Right atrium auricular region (tissue), 2 donors: ENCODE results near the gene MAD1L1. TPM values are rescaled to one million over a fixed set of nuclear protein-coding genes. Genes with fewer than 3 reads are reported as not detected.

Experiments used
- DNase-seq: peaks from one replicate; pipeline ENCODE4 v3.0.0-alpha.2; 2019; ENCODE audit warnings: low spot score
- H3K27ac ChIP-seq, 2 donors: fragments of 200-600 bp; sonication (generic); 1 replicate in 1 of 2; 2 replicates in 1 of 2; pipeline ENCODE4 v1.5.1; 2016 to 2019
- H3K27me3 ChIP-seq, 2 donors: fragments of 200-600 bp; sonication (generic); one replicate each; pipeline versions ENCODE4 v1.5.1 to v1.6.0; 2017 to 2019
- H3K36me3 ChIP-seq: fragments of 200-600 bp; sonication (generic); one replicate; pipeline ENCODE4 v1.5.1; 2016
- H3K4me1 ChIP-seq, 2 donors: fragments of 200-600 bp; sonication (generic); one replicate each; pipeline versions ENCODE4 v1.5.1 to v1.6.0; 2017 to 2019
- H3K4me3 ChIP-seq, 2 donors: fragments of 200-600 bp; sonication (generic); 1 replicate in 1 of 2; 2 replicates in 1 of 2; pipeline ENCODE4 v1.5.1; 2017 to 2019; ENCODE audit warnings: mild to moderate bottlenecking in 1 of 2, moderate library complexity in 1 of 2
- H3K9me3 ChIP-seq, 2 donors: fragments of 200-600 bp; sonication (generic); one replicate each; pipeline ENCODE4 v1.5.1; 2019
- total RNA-seq, 2 donors: library from RNA; depleted of rRNA; stranded (reverse); fragments of >200 nt; gene quantifications; one replicate each; pipeline ENCODE4 v1.1.0, GENCODE V29; 2016
- TF ChIP-seq, protein P1 (sequence below), 2 donors: fragments of 200-600 bp; sonication (generic); IDR thresholded peaks; one replicate each; pipeline ENCODE4 v1.5.1; 2019; ENCODE audit warnings: antibody characterized with exemption in 2 of 2

The MAD1L1 gene
- total RNA-seq, 2 donors from 2014 or later = 13.3 to 31.9 TPM

DNA sequence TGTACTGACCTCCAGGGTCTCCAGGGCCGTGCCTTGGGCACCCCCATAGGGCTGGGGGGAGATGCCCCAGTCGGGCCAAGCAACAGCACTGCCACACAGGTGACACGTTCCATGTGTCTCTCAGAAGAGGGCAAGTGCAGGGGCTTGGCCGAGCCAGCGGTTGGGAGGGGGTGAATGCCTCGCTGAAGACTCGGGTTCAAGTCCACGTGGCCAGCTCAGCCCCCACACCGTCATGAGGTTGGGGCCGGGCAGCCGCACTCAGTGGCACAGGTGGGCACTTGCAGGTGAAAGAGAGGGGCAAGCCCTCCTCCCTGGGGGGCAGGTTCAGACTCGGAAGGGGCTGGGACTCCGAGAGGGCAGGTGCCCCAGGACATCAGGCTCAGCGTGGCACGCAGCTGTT, 153.8 kb downstream of the MAD1L1 start:
- no peak for DNase-seq
- Histone ChIP-seq H3K36me3 (no peaks in the 10 kb centered on the region), H3K9me3 (no peaks in the 10 kb centered on the region), H3K4me1 (no peaks in the 10 kb centered on the region), H3K27ac (no peak overlapping the region), H3K27me3 (no peaks in the 10 kb centered on the region), H3K4me3 (no peak overlapping the region)
- TF ChIP-seq, protein P1, sequence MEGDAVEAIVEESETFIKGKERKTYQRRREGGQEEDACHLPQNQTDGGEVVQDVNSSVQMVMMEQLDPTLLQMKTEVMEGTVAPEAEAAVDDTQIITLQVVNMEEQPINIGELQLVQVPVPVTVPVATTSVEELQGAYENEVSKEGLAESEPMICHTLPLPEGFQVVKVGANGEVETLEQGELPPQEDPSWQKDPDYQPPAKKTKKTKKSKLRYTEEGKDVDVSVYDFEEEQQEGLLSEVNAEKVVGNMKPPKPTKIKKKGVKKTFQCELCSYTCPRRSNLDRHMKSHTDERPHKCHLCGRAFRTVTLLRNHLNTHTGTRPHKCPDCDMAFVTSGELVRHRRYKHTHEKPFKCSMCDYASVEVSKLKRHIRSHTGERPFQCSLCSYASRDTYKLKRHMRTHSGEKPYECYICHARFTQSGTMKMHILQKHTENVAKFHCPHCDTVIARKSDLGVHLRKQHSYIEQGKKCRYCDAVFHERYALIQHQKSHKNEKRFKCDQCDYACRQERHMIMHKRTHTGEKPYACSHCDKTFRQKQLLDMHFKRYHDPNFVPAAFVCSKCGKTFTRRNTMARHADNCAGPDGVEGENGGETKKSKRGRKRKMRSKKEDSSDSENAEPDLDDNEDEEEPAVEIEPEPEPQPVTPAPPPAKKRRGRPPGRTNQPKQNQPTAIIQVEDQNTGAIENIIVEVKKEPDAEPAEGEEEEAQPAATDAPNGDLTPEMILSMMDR (IDR thresholded peaks at IDR 0.05) = no peak

DNA sequence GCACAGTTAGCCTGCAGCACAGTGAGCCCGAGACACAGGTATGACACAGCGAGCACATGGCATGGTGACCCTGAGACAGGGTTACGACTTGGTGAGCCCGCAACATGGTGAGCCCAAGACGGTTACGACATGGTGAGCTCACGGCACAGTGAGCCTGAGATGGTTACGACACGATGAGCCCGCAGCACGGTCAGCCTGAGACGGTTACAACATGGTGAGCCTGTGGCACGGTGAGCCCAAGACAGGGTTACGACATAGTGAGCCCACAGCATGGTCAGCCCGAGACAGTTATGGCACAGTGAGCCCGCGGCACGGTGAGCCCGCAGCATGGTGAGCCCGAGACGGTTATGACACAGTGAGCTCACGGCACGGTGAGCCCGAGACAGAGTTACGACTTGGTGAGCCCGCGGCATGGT, 156.1 kb downstream of the MAD1L1 start:
- TF ChIP-seq, protein P1 (IDR thresholded peaks at IDR 0.05) = no peak
- Histone ChIP-seq H3K9me3 (no peaks in the 10 kb centered on the region), H3K27me3 (no peaks in the 10 kb centered on the region), H3K36me3 (no peaks in the 10 kb centered on the region), H3K4me1 (no peaks in the 10 kb centered on the region), H3K4me3 (no peak overlapping the region), H3K27ac (no peak overlapping the region)
- DNase-seq = no peak

DNA sequence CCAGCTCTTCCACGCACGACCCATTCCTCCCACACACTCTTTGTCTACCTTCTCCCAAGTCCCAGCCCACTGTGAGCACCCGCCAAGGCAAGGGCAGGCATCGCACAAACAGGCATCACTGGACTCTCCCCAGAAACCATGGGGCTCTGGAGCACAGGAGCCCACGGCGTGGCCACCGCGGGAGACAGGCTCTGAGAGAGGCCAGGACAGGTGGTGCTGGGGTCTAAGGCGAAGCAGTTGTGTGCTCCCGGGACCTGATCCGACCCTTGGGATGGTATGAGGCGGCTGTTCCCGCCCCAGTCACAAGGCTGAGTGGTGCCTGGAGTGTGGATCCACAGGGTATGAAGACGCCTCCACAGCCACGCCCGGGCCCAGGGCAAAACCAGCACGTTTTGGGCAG, 156.9 kb downstream of the MAD1L1 start:
- Histone ChIP-seq H3K27me3 (no peaks in the 10 kb centered on the region), H3K4me1 (no peaks in the 10 kb centered on the region), H3K36me3 (no peaks in the 10 kb centered on the region), H3K9me3 (no peaks in the 10 kb centered on the region), H3K4me3 (no peak overlapping the region), H3K27ac (no peak overlapping the region)
- TF ChIP-seq, protein P1 (IDR thresholded peaks at IDR 0.05) = no peak
- no peak for DNase-seq

- TF ChIP-seq, protein P1 (IDR thresholded peaks at IDR 0.05) = no peak
- no peak for DNase-seq
- H3K4me1 ChIP-seq = no peaks in the 10 kb centered on the region
- H3K9me3 ChIP-seq = no peaks in the 10 kb centered on the region
- H3K36me3 ChIP-seq = no peaks in the 10 kb centered on the region
- H3K27me3 ChIP-seq = no peaks in the 10 kb centered on the region
- H3K27ac ChIP-seq = no peak overlapping the region
- no peak overlapping the region for H3K4me3 ChIP-seq
These were observed 158.1 kb downstream of the MAD1L1 start for GRCh38 chr7:2074691-2075090.

DNA sequence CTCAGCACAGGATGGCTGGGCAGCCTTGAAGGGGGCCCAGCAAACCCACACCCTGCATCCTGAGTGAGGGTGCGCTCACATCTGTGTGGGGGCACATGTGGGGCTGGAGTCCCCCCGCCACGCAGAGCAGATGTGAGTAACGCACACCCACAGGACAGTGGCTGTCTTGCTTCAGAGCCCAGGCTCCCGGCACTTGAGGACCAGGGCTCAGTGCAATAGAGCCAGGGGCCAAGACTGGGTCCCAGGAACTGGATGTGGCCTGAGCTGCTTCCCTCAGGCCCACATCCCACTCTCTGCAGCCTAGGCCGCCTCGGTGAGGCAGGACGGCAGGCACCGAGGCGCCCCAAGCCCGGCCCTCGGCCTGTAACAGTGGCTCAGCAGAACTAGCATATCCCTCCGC, 159.9 kb downstream of the MAD1L1 start:
- no peaks in the 10 kb centered on the region for H3K36me3 ChIP-seq
- no peaks in the 10 kb centered on the region for H3K4me1 ChIP-seq
- H3K27ac ChIP-seq = no peak overlapping the region
- TF ChIP-seq, protein P1 (IDR thresholded peaks at IDR 0.05) = no peak
- DNase-seq = no peak
- no peaks in the 10 kb centered on the region for H3K27me3 ChIP-seq
- H3K9me3 ChIP-seq = no peaks in the 10 kb centered on the region
- H3K4me3 ChIP-seq = no peak overlapping the region

DNA sequence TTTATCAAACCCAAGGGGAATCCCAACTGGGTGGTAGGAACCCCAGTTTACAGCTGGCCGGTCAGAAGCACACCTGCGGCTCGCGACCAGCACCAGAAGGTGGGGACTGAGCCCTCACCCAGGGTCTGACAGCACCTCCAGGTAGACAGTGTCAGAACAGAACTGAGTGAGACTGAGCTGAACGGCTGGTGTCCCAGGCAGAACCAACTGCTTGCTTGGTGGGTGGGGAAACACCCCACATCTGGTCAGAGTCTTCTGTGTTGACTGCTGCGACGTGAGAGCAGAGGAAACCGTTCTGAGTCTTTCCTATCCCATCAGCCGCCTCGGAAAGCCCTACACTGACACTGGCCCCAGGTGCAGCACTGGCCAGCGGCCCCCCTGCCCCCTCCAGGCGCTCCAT, 160.7 kb downstream of the MAD1L1 start:
- Histone ChIP-seq H3K4me3 (no peak overlapping the region), H3K9me3 (no peaks in the 10 kb centered on the region), H3K27ac (no peak overlapping the region), H3K4me1 (no peaks in the 10 kb centered on the region), H3K27me3 (no peaks in the 10 kb centered on the region), H3K36me3 (no peaks in the 10 kb centered on the region)
- TF ChIP-seq, protein P1 (IDR thresholded peaks at IDR 0.05) = no peak
- DNase-seq = no peak
